ENCODE results near the gene RAPSN.
A peak's percentile ranks its signal among the peaks of the same experiment; 100 is the strongest.

The RAPSN gene

GRCh38 chr11:47410370-47411264 lies 38.3 kb downstream of the RAPSN start:
- no peaks in the 10 kb centered on the region for H3K27me3 Mint-ChIP-seq
- no peaks in the 10 kb centered on the region for H3K9me3 Mint-ChIP-seq (ENCODE audit: low read depth)
- H3K4me1 Mint-ChIP-seq (ENCODE audit: low read depth) = peaks cover 16% of the 10 kb centered on the region
- peak overlapping the region; percentile 44 for H3K4me3 Mint-ChIP-seq
- H3K36me3 Mint-ChIP-seq = peaks cover 3% of the 10 kb centered on the region
- no peak overlapping the region for H3K27ac Mint-ChIP-seq

- Mint-ChIP-seq H3K27ac (peak overlapping the region; percentile 88), H3K36me3 (peaks cover 3% of the 10 kb centered on the region), H3K27me3 (no peaks in the 10 kb centered on the region), H3K9me3 (ENCODE audit: low read depth) (no peaks in the 10 kb centered on the region), H3K4me3 (peak overlapping the region; percentile 92), H3K4me1 (ENCODE audit: low read depth) (peaks cover 16% of the 10 kb centered on the region)
Measured at GRCh38 chr11:47409440-47410369, 39.2 kb downstream of the RAPSN start.

GRCh38 chr11:47408598-47409439 lies 40.1 kb downstream of the RAPSN start:
- Mint-ChIP-seq H3K27ac (peak overlapping the region; percentile 88), H3K9me3 (ENCODE audit: low read depth) (no peaks in the 10 kb centered on the region), H3K27me3 (no peaks in the 10 kb centered on the region), H3K36me3 (peaks cover 1% of the 10 kb centered on the region), H3K4me3 (peak overlapping the region; percentile 92), H3K4me1 (ENCODE audit: low read depth) (peaks cover 16% of the 10 kb centered on the region)

GRCh38 chr11:47407746-47408590 lies 41.0 kb downstream of the RAPSN start, which contains the start of gene SLC39A13:
Gene SLC39A13, plus strand, starts transcription at chr11:47408590. Its CDS starts 1,505 bp downstream, at chr11:47410095.
- Mint-ChIP-seq H3K27ac (peak within 1 kb of the TSS; percentile 97), H3K27me3 (no peaks in the 10 kb centered on the region), H3K36me3 (no peaks in the 10 kb centered on the region), H3K4me3 (peak within 1 kb of the TSS; percentile 92), H3K4me1 (ENCODE audit: low read depth) (peaks cover 16% of the 10 kb centered on the region), H3K9me3 (ENCODE audit: low read depth) (no peaks in the 10 kb centered on the region)

GRCh38 chr11:47406896-47407745 lies 41.8 kb downstream of the RAPSN start:
- H3K27me3 Mint-ChIP-seq = no peaks in the 10 kb centered on the region
- peaks cover 16% of the 10 kb centered on the region for H3K4me1 Mint-ChIP-seq (ENCODE audit: low read depth)
- peak overlapping the region; percentile 92 for H3K4me3 Mint-ChIP-seq
- no peaks in the 10 kb centered on the region for H3K36me3 Mint-ChIP-seq
- H3K9me3 Mint-ChIP-seq (ENCODE audit: low read depth) = no peaks in the 10 kb centered on the region
- peak overlapping the region; percentile 97 for H3K27ac Mint-ChIP-seq

DNA sequence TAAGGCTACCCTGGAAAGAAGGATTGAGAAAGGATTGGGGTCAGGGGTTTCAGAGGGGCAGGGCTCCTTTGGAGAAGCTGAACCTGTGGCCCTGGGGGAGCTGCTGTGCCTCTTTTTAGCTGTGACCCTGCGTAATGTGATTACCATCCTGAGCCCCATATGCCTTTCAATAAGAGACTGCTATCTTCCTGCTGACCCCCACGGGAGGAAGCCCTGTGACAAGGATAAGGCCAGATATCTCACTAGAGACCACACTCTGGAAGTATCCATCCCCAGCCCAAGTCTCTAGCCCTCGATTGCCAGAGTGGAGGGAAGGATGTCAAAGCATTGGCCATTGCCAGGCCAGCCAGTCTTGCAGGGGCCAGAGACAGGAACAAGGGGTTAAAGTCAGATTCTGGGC lies 45.4 kb downstream of the RAPSN start:
- Mint-ChIP-seq H3K36me3 (no peaks in the 10 kb centered on the region), H3K4me1 (ENCODE audit: low read depth) (peaks cover 24% of the 10 kb centered on the region), H3K27me3 (no peaks in the 10 kb centered on the region), H3K27ac (no peak overlapping the region), H3K9me3 (ENCODE audit: low read depth) (no peaks in the 10 kb centered on the region), H3K4me3 (no peak overlapping the region)

- peak overlapping the region; percentile 72 for H3K27ac Mint-ChIP-seq
- no peaks in the 10 kb centered on the region for H3K36me3 Mint-ChIP-seq
- peaks cover 27% of the 10 kb centered on the region for H3K4me1 Mint-ChIP-seq (ENCODE audit: low read depth)
- no peaks in the 10 kb centered on the region for H3K9me3 Mint-ChIP-seq (ENCODE audit: low read depth)
- H3K4me3 Mint-ChIP-seq = no peak overlapping the region
- no peaks in the 10 kb centered on the region for H3K27me3 Mint-ChIP-seq
Measured at GRCh38 chr11:47403135-47403534, 45.8 kb downstream of the RAPSN start.

- peak overlapping the region; percentile 86 for H3K27ac Mint-ChIP-seq
- H3K36me3 Mint-ChIP-seq = no peaks in the 10 kb centered on the region
- peaks cover 18% of the 10 kb centered on the region for H3K4me1 Mint-ChIP-seq (ENCODE audit: low read depth)
- H3K9me3 Mint-ChIP-seq (ENCODE audit: low read depth) = no peaks in the 10 kb centered on the region
- H3K27me3 Mint-ChIP-seq = no peaks in the 10 kb centered on the region
- H3K4me3 Mint-ChIP-seq = peak overlapping the region; percentile 81
Measured at GRCh38 chr11:47400768-47401279, 48.1 kb downstream of the RAPSN start.

DNA sequence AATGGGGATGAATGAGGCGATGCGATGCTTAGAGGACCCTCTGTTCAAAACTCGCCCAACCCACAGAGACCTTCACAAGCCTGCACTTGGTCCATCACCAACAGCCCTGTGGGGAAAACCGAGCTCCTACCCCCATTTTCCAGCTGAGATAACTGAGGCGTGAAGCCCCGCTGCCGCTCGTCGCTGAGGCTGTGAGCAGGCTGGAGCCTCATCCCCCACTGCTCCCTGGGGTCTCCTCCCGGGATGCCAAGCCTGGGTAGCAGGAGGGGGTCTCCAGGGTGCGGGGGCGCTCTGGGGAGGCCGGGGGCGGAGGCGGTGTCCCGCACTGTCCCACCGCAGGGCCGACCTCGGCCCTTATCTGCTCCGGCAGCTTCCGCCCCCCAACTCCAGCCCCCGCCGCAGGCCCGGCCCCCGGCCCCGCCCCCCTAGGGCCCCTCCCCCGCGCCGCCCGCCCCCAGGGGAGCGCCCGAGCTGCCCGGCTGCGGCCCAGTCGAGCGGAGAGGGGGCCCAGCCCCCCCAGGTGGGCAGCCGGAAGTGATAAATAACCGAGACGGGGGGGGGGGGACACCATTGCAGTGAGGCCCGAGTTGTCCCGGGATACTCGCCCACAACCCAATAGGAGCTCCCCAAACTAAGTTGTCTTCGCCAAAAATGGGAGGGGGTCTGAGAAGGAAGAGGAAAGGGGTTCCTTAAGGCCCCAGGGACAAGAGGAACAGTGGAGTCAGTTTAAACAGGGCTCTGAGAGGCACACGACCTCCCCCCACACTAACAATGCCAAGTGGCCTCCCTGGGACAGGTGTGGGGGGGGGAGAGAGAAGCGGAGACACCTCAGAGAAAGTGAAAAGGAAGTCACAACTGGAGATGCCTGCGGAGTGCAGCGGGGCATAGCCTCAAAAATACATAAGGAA lies 48.8 kb downstream of the RAPSN start:
- Mint-ChIP-seq H3K36me3 (no peaks in the 10 kb centered on the region), H3K27me3 (no peaks in the 10 kb centered on the region), H3K27ac (peak overlapping the region; percentile 86), H3K4me3 (peak overlapping the region; percentile 81), H3K4me1 (ENCODE audit: low read depth) (peaks cover 24% of the 10 kb centered on the region), H3K9me3 (ENCODE audit: low read depth) (no peaks in the 10 kb centered on the region)

- peak overlapping the region; percentile 31 for H3K4me3 Mint-ChIP-seq
- peaks cover 32% of the 10 kb centered on the region for H3K4me1 Mint-ChIP-seq (ENCODE audit: low read depth)
- no peaks in the 10 kb centered on the region for H3K9me3 Mint-ChIP-seq (ENCODE audit: low read depth)
- H3K27me3 Mint-ChIP-seq = no peaks in the 10 kb centered on the region
- H3K36me3 Mint-ChIP-seq = no peaks in the 10 kb centered on the region
- peak overlapping the region; percentile 66 for H3K27ac Mint-ChIP-seq
Measured at GRCh38 chr11:47398551-47398950, 50.4 kb downstream of the RAPSN start.

GRCh38 chr11:47398011-47398410 lies 50.9 kb downstream of the RAPSN start:
- H3K4me3 Mint-ChIP-seq = no peak overlapping the region
- H3K9me3 Mint-ChIP-seq (ENCODE audit: low read depth) = no peaks in the 10 kb centered on the region
- H3K36me3 Mint-ChIP-seq = no peaks in the 10 kb centered on the region
- H3K4me1 Mint-ChIP-seq (ENCODE audit: low read depth) = peaks cover 34% of the 10 kb centered on the region
- H3K27ac Mint-ChIP-seq = peak overlapping the region; percentile 22
- no peaks in the 10 kb centered on the region for H3K27me3 Mint-ChIP-seq

- H3K27ac Mint-ChIP-seq = peak overlapping the region; percentile 95
- no peaks in the 10 kb centered on the region for H3K36me3 Mint-ChIP-seq
- H3K27me3 Mint-ChIP-seq = no peaks in the 10 kb centered on the region
- H3K9me3 Mint-ChIP-seq (ENCODE audit: low read depth) = no peaks in the 10 kb centered on the region
- peaks cover 39% of the 10 kb centered on the region for H3K4me1 Mint-ChIP-seq (ENCODE audit: low read depth)
- no peak overlapping the region for H3K4me3 Mint-ChIP-seq
Measured at GRCh38 chr11:47396049-47396320, 53.0 kb downstream of the RAPSN start.
